ENCODE data around the gene OPN1MW3.
"Not testable (repeated sequence)": the region's sequence is repeated elsewhere in the genome, so short reads cannot be mapped to it uniquely, and the experiment has no call there.

Gene OPN1MW3

GRCh38 chrX:154257282-154257681 is at the start of gene OPN1MW3:
OPN1MW3 (plus strand) TSS chrX:154257582; CDS start chrX:154257620, 38 bp downstream.
- DNase-seq (ENCODE audit: low spot score): not testable (repeated sequence)

- DNase-seq (ENCODE audit: low spot score): not testable (repeated sequence)
Observed at GRCh38 chrX:154209670-154210418, 47.5 kb upstream of the OPN1MW3 start.

- DNase-seq (ENCODE audit: low spot score): not testable (repeated sequence)
Observed at GRCh38 chrX:154211057-154211456, 46.3 kb upstream of the OPN1MW3 start.

GRCh38 chrX:154211499-154211898 is 45.9 kb upstream of the OPN1MW3 start:
- not testable (repeated sequence) for DNase-seq (ENCODE audit: low spot score)

- DNase-seq (ENCODE audit: low spot score): not testable (repeated sequence)
Observed at GRCh38 chrX:154219456-154219855, 37.9 kb upstream of the OPN1MW3 start, which contains the start of gene OPN1MW2. OPN1MW2 (plus strand) TSS chrX:154219756; CDS start chrX:154219816, 60 bp downstream.

- DNase-seq (ENCODE audit: low spot score): not testable (repeated sequence)
Observed at GRCh38 chrX:154225292-154225691, 32.1 kb upstream of the OPN1MW3 start.

- not testable (repeated sequence) for DNase-seq (ENCODE audit: low spot score)
Observed at GRCh38 chrX:154226706-154227105, 30.7 kb upstream of the OPN1MW3 start.

- not testable (repeated sequence) for DNase-seq (ENCODE audit: low spot score)
Observed at GRCh38 chrX:154231443-154231842, 25.9 kb upstream of the OPN1MW3 start.

GRCh38 chrX:154233620-154234019 is 23.8 kb upstream of the OPN1MW3 start:
- not testable (repeated sequence) for DNase-seq (ENCODE audit: low spot score)

- DNase-seq (ENCODE audit: low spot score): not testable (repeated sequence)
Observed at GRCh38 chrX:154238939-154239559, 18.3 kb upstream of the OPN1MW3 start.

- not testable (repeated sequence) for DNase-seq (ENCODE audit: low spot score)
Observed at GRCh38 chrX:154239982-154240503, 17.3 kb upstream of the OPN1MW3 start.

- not testable (repeated sequence) for DNase-seq (ENCODE audit: low spot score)
Observed at GRCh38 chrX:154247377-154248045, 9.9 kb upstream of the OPN1MW3 start.

- DNase-seq (ENCODE audit: low spot score): not testable (repeated sequence)
Observed at GRCh38 chrX:154248076-154248475, 9.3 kb upstream of the OPN1MW3 start.

- not testable (repeated sequence) for DNase-seq (ENCODE audit: low spot score)
Observed at GRCh38 chrX:154258711-154259110, 1.3 kb downstream of the OPN1MW3 start.

- not testable (repeated sequence) for DNase-seq (ENCODE audit: low spot score)
Observed at GRCh38 chrX:154263072-154263471, 5.7 kb downstream of the OPN1MW3 start.

GRCh38 chrX:154269245-154269644 is 11.9 kb downstream of the OPN1MW3 start:
- DNase-seq (ENCODE audit: low spot score): not testable (repeated sequence)

GRCh38 chrX:154284489-154285338 is 27.3 kb downstream of the OPN1MW3 start:
- DNase-seq (ENCODE audit: low spot score): not testable (repeated sequence)

GRCh38 chrX:154286406-154286805 is 29.0 kb downstream of the OPN1MW3 start:
- DNase-seq (ENCODE audit: low spot score): not testable (repeated sequence)

- DNase-seq (ENCODE audit: low spot score): no peak
Observed at GRCh38 chrX:154294791-154295574, 37.6 kb downstream of the OPN1MW3 start, which contains the start of gene TEX28. TEX28 (minus strand) TSS chrX:154295124; CDS start chrX:154292117, 3,007 bp downstream.

GRCh38 chrX:154295664-154296310 is 38.4 kb downstream of the OPN1MW3 start, which contains the start of gene TKTL1:
TKTL1 (plus strand) TSS chrX:154295795; CDS start chrX:154295860, 65 bp downstream.
- no peak for DNase-seq (ENCODE audit: low spot score)
